ENCODE results near the gene SLC6A3. TPM values are rescaled to one million over a fixed set of nuclear protein-coding genes. Genes with fewer than 3 reads are reported as not detected.
A peak's percentile ranks its signal among the peaks of the same experiment; 100 is the strongest.

Gene SLC6A3
- 1 to 10 TPM; 1.3 to 4.4 (median 3.0) TPM for polyA plus RNA-seq (ENCODE audit: insufficient read depth in 1 of 5, insufficient read length in 5 of 5, low replicate concordance in 1 of 5)
- long read RNA-seq, donor 1 = 0 reads
- long read RNA-seq, donor 2 = 0 reads
- long read RNA-seq, donor 3 = 0 reads
- long read RNA-seq, donor 4 = 0 reads
- long read RNA-seq, donor 5 = 0 reads
- long read RNA-seq, donor 6 = 0 reads
- long read RNA-seq, donor 7 = 0 reads
- long read RNA-seq, donor 8 = 0 reads

DNA sequence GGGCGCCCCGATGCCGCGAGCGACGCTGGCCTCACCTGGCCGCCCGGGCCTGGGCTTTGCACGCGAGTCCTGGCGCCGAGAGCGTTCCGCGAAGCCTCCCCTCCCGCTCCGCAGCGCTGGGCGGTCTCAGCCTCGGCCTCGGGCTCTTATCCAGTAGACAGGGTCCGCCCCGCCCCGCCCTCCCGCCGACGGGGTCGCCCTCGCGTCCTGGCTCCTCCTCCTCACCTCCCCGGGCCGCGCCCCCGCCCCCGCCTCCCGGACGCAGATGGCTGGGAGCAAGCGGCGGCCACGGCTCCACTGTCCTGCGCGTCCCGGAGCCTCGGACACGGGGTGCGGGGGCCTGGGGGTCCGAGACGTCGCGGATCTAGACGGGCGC, at the start of gene SLC6A3:
Gene SLC6A3, minus strand, starts transcription at position 128 of the 376 bp plus-strand sequence. CDS start 2,243 bp downstream, outside the sequence.
- peak; percentile 52 to 55 for DNase-seq

- DNase-seq = no peak
Observed at GRCh38 chr5:1493941-1494340, 48.7 kb upstream of the SLC6A3 start.

DNA sequence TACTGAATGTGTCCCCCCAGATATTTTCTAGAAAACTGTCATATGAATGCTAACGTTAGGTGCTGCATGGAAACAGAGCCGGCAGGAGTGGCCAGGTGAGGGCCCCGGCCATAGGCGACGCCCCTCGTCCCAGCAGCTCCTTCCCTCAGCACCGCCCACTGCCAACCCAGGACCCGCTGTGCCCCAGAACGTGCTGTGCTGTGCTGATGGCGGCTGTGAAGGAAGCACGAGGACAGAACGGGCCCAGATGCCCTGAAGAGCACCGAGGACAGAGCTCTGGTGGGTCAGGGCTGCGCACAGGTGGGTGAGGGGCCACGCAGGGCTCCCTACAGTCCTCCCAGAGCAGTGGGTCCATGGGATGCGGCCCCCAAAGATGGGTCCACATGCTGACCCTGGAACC, 48.2 kb upstream of the SLC6A3 start:
- DNase-seq = no peak

- no peak for DNase-seq
Observed at GRCh38 chr5:1492757-1493156, 47.5 kb upstream of the SLC6A3 start.

DNA sequence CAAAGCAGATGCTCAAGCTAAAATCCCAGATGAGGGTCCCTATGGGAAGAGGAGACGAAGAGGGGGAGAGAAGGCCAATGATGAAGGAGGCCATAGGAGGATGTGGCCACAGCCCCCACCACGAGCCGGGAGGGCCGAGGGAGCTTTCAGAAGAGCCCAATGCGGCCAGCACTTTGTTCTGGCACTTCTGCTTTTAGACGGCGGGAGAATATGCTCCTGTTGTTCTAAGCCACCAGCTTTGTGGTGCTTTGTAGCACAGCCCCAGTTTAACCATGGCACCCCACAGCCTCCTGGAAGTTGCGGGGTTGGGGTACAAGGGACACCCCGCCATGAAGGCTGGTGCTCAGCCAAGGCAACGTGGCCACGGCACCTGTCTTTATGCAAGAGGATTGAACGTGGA, 45.1 kb upstream of the SLC6A3 start:
- no peak for DNase-seq

- no peak for DNase-seq
Observed at GRCh38 chr5:1489754-1490153, 44.5 kb upstream of the SLC6A3 start.

- DNase-seq = no peak
Observed at GRCh38 chr5:1488882-1489680, 43.8 kb upstream of the SLC6A3 start.

- DNase-seq = no peak
Observed at GRCh38 chr5:1487079-1487764, 42.0 kb upstream of the SLC6A3 start.

DNA sequence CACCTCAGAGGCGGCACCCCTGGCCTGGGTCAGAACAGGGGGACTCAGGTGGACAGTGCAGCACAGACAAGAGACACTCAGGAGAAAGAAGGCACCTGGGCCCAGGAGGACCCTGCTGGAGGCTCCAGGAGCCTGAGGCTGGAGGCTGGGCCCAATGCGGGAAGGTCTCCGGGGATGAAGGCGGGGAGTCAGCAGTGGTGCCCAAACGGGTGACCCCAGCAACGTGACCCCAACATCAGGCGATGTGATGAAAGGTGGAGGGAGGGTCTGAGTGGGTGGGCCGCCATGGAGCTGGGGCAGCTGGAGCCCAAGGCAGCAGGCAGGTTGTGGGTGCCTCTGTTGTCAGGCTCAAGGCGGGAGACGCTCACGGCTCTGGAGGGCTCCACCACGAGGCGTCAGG, 41.0 kb upstream of the SLC6A3 start:
- no peak for DNase-seq

GRCh38 chr5:1485579-1486118, 40.4 kb upstream of the SLC6A3 start:
- DNase-seq = no peak

GRCh38 chr5:1484730-1485578, 39.7 kb upstream of the SLC6A3 start:
- DNase-seq = no peak

DNA sequence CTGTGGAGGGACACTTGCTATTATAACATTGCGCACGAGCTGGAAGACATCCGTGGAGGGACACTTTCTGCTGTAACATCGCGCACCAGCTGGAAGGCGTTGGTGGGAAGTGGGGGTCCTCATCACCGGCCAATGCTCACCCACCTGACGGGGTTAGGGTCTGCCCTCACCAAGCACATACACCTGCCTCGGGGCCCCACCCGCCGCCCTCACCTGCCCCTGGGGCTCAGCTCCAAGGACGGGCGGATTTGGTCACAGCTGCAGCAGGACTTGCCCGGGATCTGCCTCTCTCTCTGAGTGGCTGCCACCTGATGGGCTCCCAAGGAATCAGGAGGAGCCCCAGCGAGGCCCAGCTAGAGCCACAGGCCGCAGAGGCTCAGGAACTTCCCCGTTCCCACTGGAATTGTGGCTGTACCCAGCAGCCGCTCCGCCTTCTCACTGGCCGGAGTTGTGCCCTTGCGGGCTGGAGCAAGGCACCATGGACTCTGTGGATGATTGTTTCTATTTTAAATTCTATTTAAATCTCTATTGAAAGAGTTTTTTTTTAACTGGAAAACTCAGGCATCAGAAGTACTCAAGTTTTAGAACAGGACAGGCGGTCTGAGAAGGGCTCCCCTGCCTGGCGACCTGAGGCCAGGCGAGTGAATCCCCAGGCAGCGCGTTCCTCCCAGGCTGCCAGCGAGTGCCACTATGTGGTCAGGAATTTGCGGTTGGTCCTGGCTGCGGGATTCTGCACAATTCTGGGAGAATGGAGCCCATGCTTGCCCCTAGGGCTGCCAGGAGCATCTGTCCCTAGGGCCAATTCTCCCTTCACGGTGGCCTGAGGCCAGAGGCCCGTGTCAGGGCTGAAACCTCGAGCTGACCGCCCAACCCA, 38.9 kb upstream of the SLC6A3 start:
- DNase-seq = no peak

DNA sequence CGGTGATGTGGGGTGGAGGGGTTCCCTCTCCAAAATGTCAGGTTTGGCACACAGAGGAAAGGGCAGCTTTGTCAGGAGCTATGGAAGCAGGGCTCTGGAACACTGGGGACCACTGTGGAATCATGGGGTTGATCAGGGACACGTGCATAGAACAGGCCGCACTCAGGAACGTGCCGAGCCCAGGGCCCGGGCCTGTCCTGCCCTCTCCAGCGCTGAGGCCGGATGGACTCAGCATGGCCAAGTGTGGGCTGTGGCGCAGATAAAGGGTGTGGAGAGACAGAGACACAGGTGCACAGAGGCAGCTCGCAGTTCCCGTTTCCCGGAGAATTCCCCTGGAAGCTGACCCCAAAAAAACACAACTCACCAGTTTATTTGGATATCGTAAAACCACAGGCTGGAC, 37.8 kb upstream of the SLC6A3 start:
- no peak for DNase-seq

- no peak for DNase-seq
Observed at GRCh38 chr5:1481959-1482331, 36.7 kb upstream of the SLC6A3 start.

DNA sequence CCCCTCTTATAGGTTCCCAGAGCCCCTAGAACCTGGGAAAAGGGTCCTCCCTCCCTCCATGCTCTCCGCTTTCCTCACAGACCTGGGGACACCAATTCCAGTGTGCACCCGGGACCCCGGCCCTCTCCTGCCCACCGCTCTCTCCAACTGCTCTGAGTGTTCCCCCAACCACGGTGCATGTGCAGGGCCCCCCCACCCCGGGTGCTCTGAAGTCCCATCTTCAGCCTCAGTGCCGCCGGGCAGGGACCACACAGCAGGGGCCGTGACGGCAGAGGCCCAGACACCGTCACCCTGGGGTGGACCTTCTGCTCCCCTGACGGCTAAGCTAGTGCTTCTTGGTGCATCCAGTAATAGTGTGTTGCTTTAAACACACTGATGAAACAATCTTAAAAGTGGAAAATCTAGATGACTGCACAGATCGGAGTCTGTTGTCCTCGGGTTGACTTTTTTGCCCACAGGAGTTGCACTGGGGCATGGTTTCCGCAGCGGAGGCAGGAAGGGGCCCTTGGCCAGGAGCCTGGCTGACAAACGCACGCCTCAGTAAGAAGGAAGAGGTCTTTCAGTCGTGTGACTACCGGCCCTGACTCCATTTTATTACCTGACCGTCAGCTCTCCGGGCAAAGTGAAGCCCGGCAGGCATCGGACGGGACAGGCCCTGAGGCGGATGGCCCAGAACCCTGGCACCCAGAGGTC, 36.2 kb upstream of the SLC6A3 start:
- DNase-seq = no peak

DNA sequence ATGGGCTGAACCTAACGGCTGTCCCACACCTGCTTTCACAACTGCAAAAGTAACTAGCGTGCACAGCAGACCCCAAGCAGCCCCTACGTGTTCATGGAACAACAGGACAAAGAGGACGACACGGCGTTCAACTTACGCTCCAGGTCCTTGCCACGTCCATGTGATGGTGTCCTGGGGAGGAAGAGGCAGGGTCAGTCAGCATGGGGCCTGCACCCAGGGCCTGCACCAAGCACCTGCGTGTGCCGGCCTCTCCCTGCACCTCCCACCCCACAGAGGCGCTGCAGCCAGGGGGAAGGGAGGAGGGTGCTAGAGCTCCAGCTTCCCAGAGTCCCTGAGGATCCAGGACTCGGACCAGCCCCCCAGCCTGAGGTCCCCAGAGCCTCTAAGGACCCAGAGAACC, 35.6 kb upstream of the SLC6A3 start:
- DNase-seq = no peak

- no peak for DNase-seq
Observed at GRCh38 chr5:1480217-1480616, 35.0 kb upstream of the SLC6A3 start.

DNA sequence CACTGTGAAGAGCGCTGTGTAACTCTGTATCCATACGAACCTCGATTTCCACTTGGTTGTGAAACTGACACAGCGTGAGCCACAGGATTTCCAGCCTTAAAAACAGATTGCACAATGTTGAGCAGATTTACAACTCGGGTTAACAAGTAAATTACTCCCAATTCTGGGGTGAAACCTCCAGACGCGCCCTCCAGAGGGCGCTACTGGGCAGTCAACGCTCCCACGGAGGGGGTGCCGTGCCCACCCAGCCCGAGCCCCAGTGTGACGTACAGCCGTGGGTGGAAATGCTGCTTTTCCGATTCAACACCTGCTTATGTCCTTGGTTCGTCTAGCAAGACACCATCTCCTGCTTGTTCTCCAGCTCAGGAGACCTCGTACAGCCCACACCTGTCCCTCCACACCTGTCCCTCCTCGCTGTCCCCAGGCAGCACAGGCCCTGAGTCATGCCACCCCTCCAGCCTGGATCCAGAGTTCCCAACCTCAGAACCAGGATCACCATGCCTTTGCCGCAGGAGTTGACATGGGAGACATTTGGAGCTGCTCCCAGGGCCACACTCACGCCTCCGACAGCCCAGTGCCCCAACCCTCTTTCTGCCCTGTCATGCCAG, 34.4 kb upstream of the SLC6A3 start:
- DNase-seq = peak in 1 of 2 donors; percentile 54

- DNase-seq = no peak
Observed at GRCh38 chr5:1479066-1479465, 33.8 kb upstream of the SLC6A3 start.
